CD4-positive, alpha-beta T cell treated with Interleukin-21 for 1 hour (primary cell): ENCODE measurements around the gene RELL1.

ENCODE experiments used
- DNase-seq: peaks from one replicate; pipeline ENCODE4 v3.0.0-alpha.2; 2020

The RELL1 gene

GRCh38 chr4:37664696-37665095 lies 21.5 kb downstream of the RELL1 start:
- DNase-seq: no peak

- DNase-seq: no peak
Observed at GRCh38 chr4:37663552-37663951, 22.6 kb downstream of the RELL1 start.

- DNase-seq: no peak
Observed at GRCh38 chr4:37662861-37663390, 23.2 kb downstream of the RELL1 start.

- no peak for DNase-seq
Observed at GRCh38 chr4:37662251-37662650, 23.9 kb downstream of the RELL1 start.

- no peak for DNase-seq
Observed at GRCh38 chr4:37661772-37662171, 24.4 kb downstream of the RELL1 start.

- DNase-seq: no peak
Observed at GRCh38 chr4:37659696-37660095, 26.5 kb downstream of the RELL1 start.

GRCh38 chr4:37656649-37657048 lies 29.5 kb downstream of the RELL1 start:
- no peak for DNase-seq

GRCh38 chr4:37653601-37654000 lies 32.6 kb downstream of the RELL1 start:
- no peak for DNase-seq

- DNase-seq: no peak
Observed at GRCh38 chr4:37652747-37653527, 33.2 kb downstream of the RELL1 start.

- no peak for DNase-seq
Observed at GRCh38 chr4:37651781-37652377, 34.3 kb downstream of the RELL1 start.

GRCh38 chr4:37650481-37650880 lies 35.7 kb downstream of the RELL1 start:
- no peak for DNase-seq

GRCh38 chr4:37649268-37649667 lies 36.9 kb downstream of the RELL1 start:
- no peak for DNase-seq

- no peak for DNase-seq
Observed at GRCh38 chr4:37648084-37648817, 37.9 kb downstream of the RELL1 start.

- DNase-seq: no peak
Observed at GRCh38 chr4:37646247-37646646, 39.9 kb downstream of the RELL1 start.

- DNase-seq: no peak
Observed at GRCh38 chr4:37645736-37646135, 40.4 kb downstream of the RELL1 start.

- DNase-seq: no peak
Observed at GRCh38 chr4:37644962-37645361, 41.2 kb downstream of the RELL1 start.

- no peak for DNase-seq
Observed at GRCh38 chr4:37641886-37642849, 44.0 kb downstream of the RELL1 start.

- no peak for DNase-seq
Observed at GRCh38 chr4:37641352-37641751, 44.8 kb downstream of the RELL1 start.

GRCh38 chr4:37639551-37640285 lies 46.5 kb downstream of the RELL1 start:
- no peak for DNase-seq

- DNase-seq: no peak
Observed at GRCh38 chr4:37635155-37635554, 51.0 kb downstream of the RELL1 start.

- DNase-seq: no peak
Observed at GRCh38 chr4:37634180-37634579, 52.0 kb downstream of the RELL1 start.

- no peak for DNase-seq
Observed at GRCh38 chr4:37632836-37633235, 53.3 kb downstream of the RELL1 start.
